Hepatocyte (in vitro differentiated cells): ENCODE results near the gene KNSTRN.

ENCODE experiments used
- EZH2 ChIP-seq: fragments of 200-600 bp; sonication (generic); IDR thresholded peaks from 2 replicates; pipeline ENCODE4 v1.6.1; 2016; ENCODE audit warnings: antibody characterized with exemption, mild to moderate bottlenecking, borderline replicate concordance
- EZH2phosphoT487 ChIP-seq: fragments of 200-600 bp; sonication (generic); IDR thresholded peaks from one replicate; pipeline ENCODE4 v1.6.1; 2018; ENCODE audit warnings: antibody characterized with exemption, mild to moderate bottlenecking, low read depth, moderate library complexity; ENCODE audit not compliant: unreplicated experiment, severe bottlenecking

GRCh38 chr15:40399370-40399769 lies 16.8 kb downstream of the KNSTRN start:
- TF ChIP-seq EZH2 (no peak), EZH2phosphoT487 (no peak)
